CD14-positive monocyte (primary cell): ENCODE results near the gene RXYLT1. TPM values are rescaled to one million over a fixed set of nuclear protein-coding genes. Genes with fewer than 3 reads are reported as not detected.

Experiments
- DNase-seq, 3 donors: peaks; one replicate each; pipeline ENCODE4 v3.0.0-alpha.2; 2011 to 2022
- H2AFZ ChIP-seq: 2 replicates; pipeline ENCODE4 v1.6.0; 2012; ENCODE audit warnings: mild to moderate bottlenecking, low read depth, low read length, inconsistent platforms; ENCODE audit not compliant: insufficient read depth, poor library complexity, severe bottlenecking
- H3K27ac ChIP-seq, 2 donors: 1 replicate in 1 of 2; 2 replicates in 1 of 2; pipeline ENCODE4 v1.5.1; 2012 to 2013; ENCODE audit warnings: low read length in 2 of 2, control low read depth in 1 of 2, inconsistent platforms in 1 of 2, low read depth in 1 of 2, mild to moderate bottlenecking in 1 of 2
- H3K27me3 ChIP-seq, 2 donors: one replicate each; pipeline versions ENCODE4 v1.6.0 to v1.6.1; 2011 to 2013; ENCODE audit warnings: low read length in 2 of 2; ENCODE audit not compliant: control insufficient read depth in 2 of 2, insufficient read depth in 2 of 2
- H3K36me3 ChIP-seq, 2 donors: replicated peaks in 1 of 2; 1 replicate in 1 of 2; 2 replicates in 1 of 2; pipeline versions ENCODE4 v1.5.1 to v1.6.1; 2012 to 2013; ENCODE audit warnings: low read length in 2 of 2, control low read depth in 1 of 2, inconsistent platforms in 1 of 2, mild to moderate bottlenecking in 1 of 2; ENCODE audit not compliant: insufficient read depth in 2 of 2, control insufficient read depth in 1 of 2
- H3K4me1 ChIP-seq, 2 donors: 1 replicate in 1 of 2; 2 replicates in 1 of 2; pipeline versions ENCODE4 v1.5.1 to v1.6.1; 2012 to 2013; ENCODE audit warnings: low read length in 2 of 2, control low read depth in 1 of 2, inconsistent platforms in 1 of 2, mild to moderate bottlenecking in 1 of 2, moderate library complexity in 1 of 2; ENCODE audit not compliant: insufficient read depth in 2 of 2, control insufficient read depth in 1 of 2
- H3K4me2 ChIP-seq: replicated peaks from 2 replicates; pipeline ENCODE3; 2012; ENCODE audit warnings: low read length, moderate library complexity, mild to moderate bottlenecking; ENCODE audit not compliant: poor library complexity, severe bottlenecking; ENCODE audit errors: extremely low read depth
- H3K4me3 ChIP-seq, 3 experiments: fragments of 200-600 bp in 1 of 3; sonication (generic) in 1 of 3; replicated peaks in 1 of 3; 1 replicate in 2 of 3; 2 replicates in 1 of 3; pipeline ENCODE4 v1.5.1; 2011 to 2013; ENCODE audit warnings: low read length in 3 of 3, mild to moderate bottlenecking in 3 of 3, control low read depth in 2 of 3, low read depth in 2 of 3, inconsistent platforms in 1 of 3, moderate library complexity in 1 of 3
- H3K79me2 ChIP-seq: 2 replicates; pipeline ENCODE4 v1.6.0; 2012; ENCODE audit warnings: mild to moderate bottlenecking, control low read depth, inconsistent platforms, low read length, moderate library complexity; ENCODE audit not compliant: insufficient read depth
- H3K9ac ChIP-seq: 2 replicates; pipeline ENCODE4 v1.6.0; 2017; ENCODE audit warnings: low read length, mild to moderate bottlenecking; ENCODE audit not compliant: insufficient read depth, poor library complexity, severe bottlenecking
- H3K9me3 ChIP-seq, 2 donors: replicated peaks in 1 of 2; 1 replicate in 1 of 2; 2 replicates in 1 of 2; pipeline versions ENCODE4 v1.5.1 to v1.6.1; 2012 to 2013; ENCODE audit warnings: low read length in 2 of 2, control low read depth in 1 of 2; ENCODE audit not compliant: control insufficient read depth in 1 of 2, insufficient read depth in 1 of 2
- H4K20me1 ChIP-seq: 2 replicates; pipeline ENCODE4 v1.6.0; 2012; ENCODE audit warnings: mild to moderate bottlenecking, low read length, control low read depth, moderate library complexity; ENCODE audit not compliant: insufficient read depth
- H3K27ac Mint-ChIP-seq, 7 donors: one replicate each; pipeline ENCODE4 v1.8.0; 2020; ENCODE audit warnings: mild to moderate bottlenecking in 7 of 7, mixed read lengths in 7 of 7, moderate library complexity in 6 of 7, inconsistent platforms in 2 of 7
- H3K27me3 Mint-ChIP-seq, 3 donors: one replicate each; pipeline ENCODE4 v1.8.0; 2021 to 2022; ENCODE audit warnings: low read depth in 3 of 3, mild to moderate bottlenecking in 3 of 3, mixed read lengths in 3 of 3, moderate library complexity in 3 of 3, inconsistent platforms in 1 of 3
- H3K36me3 Mint-ChIP-seq, 2 donors: one replicate each; pipeline ENCODE4 v1.8.0; 2020; ENCODE audit warnings: mixed read lengths in 2 of 2, inconsistent platforms in 1 of 2, mild to moderate bottlenecking in 1 of 2
- H3K4me1 Mint-ChIP-seq: one replicate; pipeline ENCODE4 v1.8.0; 2020; ENCODE audit warnings: mild to moderate bottlenecking, mixed read lengths
- H3K4me3 Mint-ChIP-seq, 2 donors: one replicate each; pipeline ENCODE4 v1.8.0; 2020; ENCODE audit warnings: mild to moderate bottlenecking in 2 of 2, mixed read lengths in 2 of 2, moderate library complexity in 1 of 2
- H3K9me3 Mint-ChIP-seq, 7 donors: one replicate each; pipeline ENCODE4 v1.8.0; 2020 to 2022; ENCODE audit warnings: mixed read lengths in 7 of 7, mild to moderate bottlenecking in 6 of 7, moderate library complexity in 6 of 7, inconsistent platforms in 2 of 7
- CTCF ChIP-seq: fragments of 200-600 bp; IDR thresholded peaks from one replicate; pipeline ENCODE4 v1.8.0; 2022; ENCODE audit warnings: antibody characterized with exemption, mild to moderate bottlenecking
- WGBS: methylation state at CpG from one replicate; pipeline ENCODE4 v1.1.5; 2013; ENCODE audit warnings: missing lambda C conversion rate; ENCODE audit not compliant: insufficient coverage; 5-methylcytosine and 5-hydroxymethylcytosine counted together
- intact Hi-C, 2 donors: fragments of 100-400 bp; cut with micrococcal nuclease; formaldehyde crosslinking; loops; one replicate each; pipeline versions ENCODE4 v1.15.0 to v1.15.1; 2023
- polyA plus RNA-seq, 3 donors: library from polyadenylated mRNA; depleted of rRNA in 1 of 3; unstranded in 2 of 3; stranded (reverse) in 1 of 3; fragments of 300-500 nt in 2 of 3; fragments of >200 nt in 1 of 3; fragmentation: Illumina TruSeq in 2 of 3; gene quantifications; 1 replicate in 2 of 3; 2 replicates in 1 of 3; pipeline ENCODE4 v1.2.3, GENCODE V29; 2012 to 2021

RXYLT1 gene
- polyA plus RNA-seq, 3 donors: 4.3 to 6.5 (median 6.5) TPM

DNA sequence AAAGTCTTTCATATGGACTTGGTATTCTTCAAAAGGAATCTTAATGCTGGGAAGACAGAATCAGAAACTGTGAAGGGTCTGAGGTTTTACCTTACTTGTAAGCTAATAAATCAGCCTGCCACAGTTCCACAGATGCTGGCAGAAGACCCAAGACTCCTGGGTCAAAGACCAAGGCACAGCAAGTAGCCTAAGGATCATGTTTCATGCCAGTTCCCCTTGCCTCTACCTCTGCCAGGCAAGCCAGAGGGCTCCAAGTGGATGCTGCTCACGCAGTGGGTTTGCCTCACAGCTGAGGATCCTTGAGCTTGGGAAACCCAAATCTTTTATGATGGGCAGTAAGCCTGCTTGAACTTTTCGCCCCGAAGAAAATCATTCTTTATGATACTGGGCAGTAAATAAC, 15.2 kb upstream of the RXYLT1 start:
- intact Hi-C loops: no loop called here
- Histone ChIP-seq H3K9ac (no peak overlapping the region), H3K4me1 (no peaks in the 10 kb centered on the region), H3K36me3 (no peaks in the 10 kb centered on the region), H3K4me2 (no peak overlapping the region), H4K20me1 (no peaks in the 10 kb centered on the region), H3K27ac (no peak overlapping the region), H3K9me3 (no peaks in the 10 kb centered on the region), H3K79me2 (no peaks in the 10 kb centered on the region), H3K27me3 (no peaks in the 10 kb centered on the region), H2AFZ (no peak overlapping the region), H3K4me3 (no peak overlapping the region)
- Mint-ChIP-seq H3K36me3 (no peaks in the 10 kb centered on the region), H3K9me3 (peaks cover 0 to 3% (median under 1%) of the 10 kb centered on the region in 7 donors), H3K27me3 (peaks cover 1 to 2% (median 2%) of the 10 kb centered on the region in 3 donors), H3K4me3 (no peak overlapping the region), H3K27ac (no peak overlapping the region), H3K4me1 (no peaks in the 10 kb centered on the region)
- WGBS: 95% methylated on average over 3 of the region's 3 CpGs
- DNase-seq: no peak
- TF ChIP-seq CTCF: no peak

DNA sequence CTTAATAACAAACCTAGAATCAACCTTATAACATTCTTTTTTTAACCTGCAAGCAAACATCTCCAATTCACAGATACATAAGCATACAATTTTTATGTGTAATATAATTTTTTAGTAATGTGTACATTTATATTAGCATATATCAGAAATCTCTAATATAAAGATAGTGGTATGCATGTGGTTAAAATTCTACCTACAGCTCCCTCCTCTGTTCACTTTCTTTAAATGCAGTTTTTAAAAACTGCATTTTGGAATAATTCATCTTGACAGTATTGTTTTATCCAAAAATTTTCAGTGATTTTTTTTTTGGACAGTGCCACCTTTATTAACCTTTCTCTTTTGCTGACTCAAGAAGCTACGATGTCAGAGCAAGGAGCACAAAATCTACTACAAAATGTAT, 13.2 kb upstream of the RXYLT1 start:
- peak; percentile 17 for TF ChIP-seq CTCF
- no peaks in the 10 kb centered on the region for H3K36me3 ChIP-seq
- no peak overlapping the region for H3K4me3 ChIP-seq
- Mint-ChIP-seq H3K9me3 (peaks cover 2 to 15% (median 8%) of the 10 kb centered on the region in 7 donors), H3K27ac (no peak overlapping the region), H3K4me1 (no peaks in the 10 kb centered on the region), H3K36me3 (no peaks in the 10 kb centered on the region), H3K4me3 (no peak overlapping the region), H3K27me3 (peaks cover 1 to 2% (median 2%) of the 10 kb centered on the region in 3 donors)
- H2AFZ ChIP-seq: no peak overlapping the region
- H3K9me3 ChIP-seq: no peaks in the 10 kb centered on the region
- DNase-seq: no peak
- no peaks in the 10 kb centered on the region for H3K79me2 ChIP-seq
- no peaks in the 10 kb centered on the region for H3K27me3 ChIP-seq
- H3K4me2 ChIP-seq: no peak overlapping the region
- H4K20me1 ChIP-seq: no peaks in the 10 kb centered on the region
- H3K27ac ChIP-seq: no peak overlapping the region
- H3K4me1 ChIP-seq: no peaks in the 10 kb centered on the region
- H3K9ac ChIP-seq: no peak overlapping the region
- intact Hi-C loops: no loop called here
- no CpG with 5 or more reads among the region's 1 CpG for WGBS
